Measurements from ENCODE around the gene SECISBP2L.

SECISBP2L gene

GRCh38 chr15:49042165-49042564, 4.1 kb downstream of the SECISBP2L start:
- Histone ChIP-seq H3K9ac (ENCODE audit: low read length) (no peak overlapping the region), H3K4me3 (ENCODE audit: insufficient read depth, low read length, poor library complexity, severe bottlenecking) (no peak overlapping the region), H3K27me3 (ENCODE audit: low read length) (no peaks in the 10 kb centered on the region), H3K9me2 (replicated peaks; ENCODE audit: insufficient read depth, low read length) (no peaks in the 10 kb centered on the region), H3K9me3 (ENCODE audit: insufficient read depth, low read length) (no peaks in the 10 kb centered on the region), H3K4me2 (ENCODE audit: low read depth, low read length, poor library complexity, severe bottlenecking) (no peak overlapping the region), H3K27ac (ENCODE audit: low read depth, low read length) (no peak overlapping the region), H2AFZ (ENCODE audit: low read depth, low read length, severe bottlenecking) (no peak overlapping the region), H3K79me2 (ENCODE audit: insufficient read depth, low read length) (no peaks in the 10 kb centered on the region), H4K20me1 (ENCODE audit: low read depth, low read length) (peaks cover 11% of the 10 kb centered on the region), H3K36me3 (ENCODE audit: low read length) (no peaks in the 10 kb centered on the region), H3F3A (ENCODE audit: insufficient read depth) (peaks cover 10% of the 10 kb centered on the region)
- TF ChIP-seq CTCF (IDR thresholded peaks at IDR 0.05; ENCODE audit: insufficient read depth, low read length, poor library complexity, severe bottlenecking) (no peak), EZH2phosphoT487 (conservative IDR thresholded peaks at IDR 0.05; ENCODE audit: low read length) (no peak)

GRCh38 chr15:49041426-49041825, 4.8 kb downstream of the SECISBP2L start:
- no peak for TF ChIP-seq EZH2phosphoT487 (conservative IDR thresholded peaks at IDR 0.05; ENCODE audit: low read length)
- TF ChIP-seq CTCF (IDR thresholded peaks at IDR 0.05; ENCODE audit: insufficient read depth, low read length, poor library complexity, severe bottlenecking) = no peak
- no peaks in the 10 kb centered on the region for H3K79me2 ChIP-seq (ENCODE audit: insufficient read depth, low read length)
- H2AFZ ChIP-seq (ENCODE audit: low read depth, low read length, severe bottlenecking) = no peak overlapping the region
- H3K9me2 ChIP-seq (replicated peaks; ENCODE audit: insufficient read depth, low read length) = no peaks in the 10 kb centered on the region
- H3K9ac ChIP-seq (ENCODE audit: low read length) = no peak overlapping the region
- no peaks in the 10 kb centered on the region for H3K9me3 ChIP-seq (ENCODE audit: insufficient read depth, low read length)
- H3K4me2 ChIP-seq (ENCODE audit: low read depth, low read length, poor library complexity, severe bottlenecking) = no peak overlapping the region
- H3K27ac ChIP-seq (ENCODE audit: low read depth, low read length) = no peak overlapping the region
- peaks cover 11% of the 10 kb centered on the region for H4K20me1 ChIP-seq (ENCODE audit: low read depth, low read length)
- peaks cover 5% of the 10 kb centered on the region; the same call in 1 of the 2 replicates for H3F3A ChIP-seq (ENCODE audit: insufficient read depth)
- H3K36me3 ChIP-seq (ENCODE audit: low read length) = no peaks in the 10 kb centered on the region
- H3K4me3 ChIP-seq (ENCODE audit: insufficient read depth, low read length, poor library complexity, severe bottlenecking) = no peak overlapping the region
- H3K27me3 ChIP-seq (ENCODE audit: low read length) = no peaks in the 10 kb centered on the region

GRCh38 chr15:49040151-49040550, 6.1 kb downstream of the SECISBP2L start:
- Histone ChIP-seq H3K9me3 (ENCODE audit: insufficient read depth, low read length) (no peaks in the 10 kb centered on the region), H3K9ac (ENCODE audit: low read length) (no peak overlapping the region), H3K27ac (ENCODE audit: low read depth, low read length) (no peak overlapping the region), H4K20me1 (ENCODE audit: low read depth, low read length) (peaks cover 11% of the 10 kb centered on the region), H3K4me2 (ENCODE audit: low read depth, low read length, poor library complexity, severe bottlenecking) (no peak overlapping the region), H3K36me3 (ENCODE audit: low read length) (no peaks in the 10 kb centered on the region), H3K79me2 (ENCODE audit: insufficient read depth, low read length) (no peaks in the 10 kb centered on the region), H3K4me3 (ENCODE audit: insufficient read depth, low read length, poor library complexity, severe bottlenecking) (no peak overlapping the region), H2AFZ (ENCODE audit: low read depth, low read length, severe bottlenecking) (no peak overlapping the region), H3F3A (ENCODE audit: insufficient read depth) (peaks cover 5% of the 10 kb centered on the region; the same call in 1 of the 2 replicates), H3K9me2 (replicated peaks; ENCODE audit: insufficient read depth, low read length) (no peaks in the 10 kb centered on the region), H3K27me3 (ENCODE audit: low read length) (no peaks in the 10 kb centered on the region)
- TF ChIP-seq EZH2phosphoT487 (conservative IDR thresholded peaks at IDR 0.05; ENCODE audit: low read length) (no peak), CTCF (IDR thresholded peaks at IDR 0.05; ENCODE audit: insufficient read depth, low read length, poor library complexity, severe bottlenecking) (no peak)
